GM10248 (cell line): ENCODE results near the gene STIL.
"Not testable (repeated sequence)": the region's sequence is repeated elsewhere in the genome, so short reads cannot be mapped to it uniquely, and the experiment has no call there.

Source experiments
- CTCF ChIA-PET: fragments of 300-600 bp; sonication (Branson Sonifier 250); formaldehyde crosslinking; extraction: SDS; loops from one replicate; lab custom pipeline; 2021; ENCODE audit warnings: antibody characterized with exemption; lab: Yijun Ruan, JAX
- POLR2A ChIA-PET: fragments of 350-650 bp; sonication (Branson Sonifier 250); formaldehyde crosslinking; extraction: SDS; loops from one replicate; lab custom pipeline; 2020; ENCODE audit warnings: antibody characterized with exemption; lab: Yijun Ruan, JAX
- DNase-seq: peaks from one replicate; pipeline ENCODE4 v3.0.0; 2012; ENCODE audit errors: extremely low spot score
- TF ChIP-seq, protein P1 (sequence below): IDR thresholded peaks from 2 replicates; pipeline ENCODE4 v1.5.1; 2012; ENCODE audit warnings: mild to moderate bottlenecking, low read depth; ENCODE audit errors: extremely low read depth, missing control alignments, control extremely low read depth

Gene STIL

DNA sequence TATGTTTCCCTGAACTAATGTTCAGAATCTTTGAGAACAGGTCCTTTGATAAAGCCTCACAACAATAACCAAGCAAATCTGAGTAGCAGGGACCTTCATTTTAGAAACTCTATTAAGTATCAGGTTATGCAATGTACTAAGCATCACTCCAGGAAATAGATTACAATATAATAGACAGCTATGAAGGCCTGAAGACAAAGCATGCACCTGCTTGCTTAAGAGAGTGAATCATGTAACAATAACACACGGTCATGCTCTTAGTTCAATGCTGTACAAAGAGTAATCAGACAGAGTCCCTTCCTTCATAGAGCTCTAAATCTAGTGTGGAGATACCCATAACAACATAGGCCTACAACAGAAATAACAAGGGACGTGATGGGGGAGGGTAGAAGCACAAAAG is 11.6 kb upstream of the STIL start:
- CTCF ChIA-PET, result interaction anchor here (1.5 to 3.5 kb wide), 2 partner anchors 8 to 13 kb away, joined by 4 to 14 read pairs; no protein-coding TSS in a partner anchor
- POLR2A ChIA-PET, result no interaction called here
- no peak for DNase-seq
- TF ChIP-seq, protein P1, sequence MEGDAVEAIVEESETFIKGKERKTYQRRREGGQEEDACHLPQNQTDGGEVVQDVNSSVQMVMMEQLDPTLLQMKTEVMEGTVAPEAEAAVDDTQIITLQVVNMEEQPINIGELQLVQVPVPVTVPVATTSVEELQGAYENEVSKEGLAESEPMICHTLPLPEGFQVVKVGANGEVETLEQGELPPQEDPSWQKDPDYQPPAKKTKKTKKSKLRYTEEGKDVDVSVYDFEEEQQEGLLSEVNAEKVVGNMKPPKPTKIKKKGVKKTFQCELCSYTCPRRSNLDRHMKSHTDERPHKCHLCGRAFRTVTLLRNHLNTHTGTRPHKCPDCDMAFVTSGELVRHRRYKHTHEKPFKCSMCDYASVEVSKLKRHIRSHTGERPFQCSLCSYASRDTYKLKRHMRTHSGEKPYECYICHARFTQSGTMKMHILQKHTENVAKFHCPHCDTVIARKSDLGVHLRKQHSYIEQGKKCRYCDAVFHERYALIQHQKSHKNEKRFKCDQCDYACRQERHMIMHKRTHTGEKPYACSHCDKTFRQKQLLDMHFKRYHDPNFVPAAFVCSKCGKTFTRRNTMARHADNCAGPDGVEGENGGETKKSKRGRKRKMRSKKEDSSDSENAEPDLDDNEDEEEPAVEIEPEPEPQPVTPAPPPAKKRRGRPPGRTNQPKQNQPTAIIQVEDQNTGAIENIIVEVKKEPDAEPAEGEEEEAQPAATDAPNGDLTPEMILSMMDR, result no peak

DNA sequence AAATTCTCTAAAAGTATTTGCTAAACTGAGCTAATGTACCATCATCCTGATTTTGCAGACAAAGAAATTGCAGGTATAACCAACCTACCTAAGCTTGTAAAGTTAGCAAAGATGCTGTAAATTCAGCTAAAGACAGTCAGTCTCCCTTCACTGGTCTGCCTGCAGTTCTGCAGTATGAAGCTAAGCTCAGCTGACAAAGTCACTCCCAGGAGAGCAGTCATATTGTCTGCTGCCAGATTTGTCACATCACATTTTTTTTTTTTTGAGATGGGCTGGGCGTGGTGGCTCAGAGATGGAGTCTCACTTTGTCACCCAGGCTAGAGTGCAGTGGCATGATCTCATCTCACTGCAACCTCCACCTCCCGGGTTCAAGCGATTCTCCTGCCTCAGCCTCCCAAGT is 10.7 kb upstream of the STIL start:
- no peak for DNase-seq
- TF ChIP-seq, protein P1, result no peak
- CTCF ChIA-PET, result interaction anchor here (1.5 to 2.2 kb wide), 3 partner anchors 8 to 61 kb away, joined by 4 to 7 read pairs (median 5); no protein-coding TSS in a partner anchor
- POLR2A ChIA-PET, result no interaction called here

DNA sequence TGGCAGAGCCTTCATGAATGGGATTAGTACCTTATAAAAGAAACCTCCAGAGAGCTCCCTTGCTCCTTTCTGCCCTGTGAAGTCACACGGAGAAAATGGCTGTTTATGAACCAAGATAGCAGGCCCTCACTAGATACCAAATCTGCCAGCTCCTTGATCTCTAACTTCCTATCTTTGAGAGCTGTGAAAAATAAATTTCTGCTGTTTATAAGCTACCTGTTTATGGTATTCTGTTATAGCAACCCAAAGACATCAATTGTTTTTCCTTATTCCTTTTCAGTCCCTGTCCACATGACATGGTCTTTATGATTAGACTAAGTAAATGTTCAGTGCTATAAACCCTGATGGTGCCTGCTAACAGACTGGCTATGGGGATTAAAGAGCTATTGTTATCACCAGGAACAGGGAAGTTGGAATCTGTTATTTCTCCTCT is 9.7 kb upstream of the STIL start:
- no peak for DNase-seq
- TF ChIP-seq, protein P1, result no peak
- ChIA-PET POLR2A (no interaction called here), CTCF (interaction anchor here (0.7 to 2.2 kb wide), 5 partner anchors 9 to 60 kb away, joined by 3 to 7 read pairs (median 5); partner anchors contain the start of gene CMPK1)

DNA sequence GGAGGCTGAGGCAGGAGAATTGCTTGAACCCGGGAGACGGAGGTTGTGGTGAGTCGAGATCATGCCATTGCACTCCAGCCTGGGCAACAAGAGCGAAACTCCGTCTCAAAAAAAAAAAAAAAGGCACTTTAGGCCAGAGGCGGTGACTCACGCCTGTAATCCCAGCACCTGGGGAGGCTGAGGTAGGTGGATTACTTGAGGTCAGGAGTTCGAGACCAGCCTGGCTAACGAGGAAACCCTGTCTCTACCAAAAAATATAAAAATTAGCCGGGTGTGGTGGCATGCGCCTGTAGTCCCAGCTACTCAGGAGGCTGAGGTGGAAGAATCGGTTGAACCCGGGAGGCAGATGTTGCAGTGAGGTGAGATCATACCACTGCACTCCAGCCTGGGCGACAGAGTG is 6.0 kb upstream of the STIL start:
- POLR2A ChIA-PET, DNase-seq, CTCF ChIA-PET: not testable (repeated sequence)

DNA sequence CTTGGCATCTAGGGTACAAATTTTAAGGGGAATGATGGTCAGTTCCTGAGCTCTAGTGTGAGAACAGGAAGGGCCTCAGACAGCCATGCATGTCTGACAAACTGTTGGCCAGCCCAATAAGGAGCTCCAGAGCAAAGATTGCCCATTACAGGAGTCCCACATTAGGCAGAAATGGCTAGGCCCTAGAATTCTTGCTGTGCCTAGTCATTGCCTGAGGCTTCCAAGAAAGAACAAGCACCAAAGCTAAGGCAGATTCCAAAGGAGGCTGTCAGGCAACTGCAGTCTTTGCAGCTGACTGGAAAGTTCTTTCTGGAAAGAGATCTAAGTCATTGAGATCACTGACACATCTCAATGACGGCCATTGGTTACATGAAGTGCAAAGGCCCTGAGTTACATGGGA is 3.9 kb upstream of the STIL start:
- ChIA-PET POLR2A (interaction anchor here (1.9 kb wide), 1 partner anchor 16 kb away, joined by 8 read pairs; the partner anchor contains the start of gene CMPK1), CTCF (interaction anchor here (1.0 to 2.4 kb wide), 2 partner anchors 10 to 30 kb away, joined by 3 to 14 read pairs; no protein-coding TSS in a partner anchor)
- TF ChIP-seq, protein P1, result no peak
- no peak for DNase-seq

DNA sequence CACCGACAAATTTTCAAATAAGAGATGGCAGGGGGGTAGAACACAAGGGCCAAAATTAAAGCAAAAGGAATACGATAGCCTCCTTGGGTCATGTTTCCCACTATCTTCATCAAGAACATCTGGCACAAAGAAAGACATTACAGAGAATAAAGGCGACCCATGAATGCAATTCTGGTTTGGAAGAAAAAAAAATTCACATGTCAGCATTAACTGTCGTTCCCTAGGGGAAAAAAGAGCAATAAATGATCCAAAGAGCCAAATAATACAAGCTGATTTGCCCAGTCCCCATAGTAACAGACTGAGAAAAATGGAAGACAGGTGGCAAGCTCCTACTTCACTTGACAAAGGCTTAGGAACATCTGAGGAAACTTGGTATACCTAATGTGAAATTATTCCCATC is 4.5 kb downstream of the STIL start:
- TF ChIP-seq, protein P1, result no peak
- CTCF ChIA-PET, result interaction anchor here (1.5 to 2.3 kb wide), 2 partner anchors 25 to 47 kb away, joined by 4 to 11 read pairs; partner anchors contain the start of gene CMPK1

DNA sequence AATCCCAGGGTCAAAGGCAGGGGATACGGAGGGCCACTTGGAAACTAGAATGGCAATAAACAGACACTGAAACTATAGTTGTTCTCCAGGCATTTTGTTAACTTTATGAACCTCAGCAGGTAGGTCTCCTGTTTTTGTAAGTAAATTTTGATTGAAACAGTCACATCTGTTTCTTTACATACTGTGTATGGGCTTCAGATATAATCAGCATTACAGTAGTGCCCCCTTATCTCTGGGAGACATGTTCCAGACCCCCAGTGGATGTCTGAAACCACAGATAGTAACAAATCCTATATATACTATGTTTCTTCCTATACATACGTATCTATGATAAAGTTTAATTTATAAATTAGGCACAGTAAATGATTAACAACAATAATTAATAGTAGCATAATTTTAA is 11.5 kb downstream of the STIL start:
- DNase-seq, result no peak
- CTCF ChIA-PET, result no interaction called here
- POLR2A ChIA-PET, result no interaction called here
- TF ChIP-seq, protein P1, result no peak

More for the DNA sequence above, 4.5 kb downstream of the STIL start:
- DNase-seq, result no peak
- POLR2A ChIA-PET, result no interaction called here
